ENCODE measurements around the gene CACNA1E.

CACNA1E gene

GRCh38 chr1:181483285-181484195 lies at the start of gene CACNA1E:
TSS of gene CACNA1E (plus strand) at chr1:181483517. CDS start at chr1:181483745, 228 bp downstream.
- DNase-seq, result peak; percentile 30

- DNase-seq, result no peak
Observed at GRCh38 chr1:181433931-181434330, 49.4 kb upstream of the CACNA1E start.

GRCh38 chr1:181438013-181438412 lies 45.3 kb upstream of the CACNA1E start:
- DNase-seq, result no peak

- no peak for DNase-seq
Observed at GRCh38 chr1:181440510-181440909, 42.8 kb upstream of the CACNA1E start.

- DNase-seq, result no peak
Observed at GRCh38 chr1:181442181-181442525, 41.2 kb upstream of the CACNA1E start.

- DNase-seq, result no peak
Observed at GRCh38 chr1:181443231-181443853, 40.0 kb upstream of the CACNA1E start.

GRCh38 chr1:181445436-181445835 lies 37.9 kb upstream of the CACNA1E start:
- DNase-seq, result no peak

GRCh38 chr1:181448461-181448860 lies 34.9 kb upstream of the CACNA1E start:
- no peak for DNase-seq

GRCh38 chr1:181451661-181452230 lies 31.6 kb upstream of the CACNA1E start:
- DNase-seq, result no peak

GRCh38 chr1:181452746-181453145 lies 30.6 kb upstream of the CACNA1E start:
- no peak for DNase-seq

GRCh38 chr1:181453541-181454201 lies 29.6 kb upstream of the CACNA1E start:
- no peak for DNase-seq

GRCh38 chr1:181456551-181456950 lies 26.8 kb upstream of the CACNA1E start:
- no peak for DNase-seq

GRCh38 chr1:181458419-181458818 lies 24.9 kb upstream of the CACNA1E start:
- DNase-seq, result no peak

GRCh38 chr1:181459067-181459466 lies 24.2 kb upstream of the CACNA1E start:
- DNase-seq, result no peak

GRCh38 chr1:181469829-181470228 lies 13.5 kb upstream of the CACNA1E start:
- DNase-seq, result no peak

- DNase-seq, result no peak
Observed at GRCh38 chr1:181475580-181475979, 7.7 kb upstream of the CACNA1E start.

GRCh38 chr1:181476581-181476980 lies 6.7 kb upstream of the CACNA1E start:
- DNase-seq, result no peak

GRCh38 chr1:181478306-181478705 lies 5.0 kb upstream of the CACNA1E start:
- DNase-seq, result no peak

GRCh38 chr1:181479137-181479745 lies 4.1 kb upstream of the CACNA1E start:
- DNase-seq, result peak; percentile 75

- DNase-seq, result no peak
Observed at GRCh38 chr1:181482001-181482430, 1.3 kb upstream of the CACNA1E start.

- peak; percentile 14 for DNase-seq
Observed at GRCh38 chr1:181482521-181483284, 614 bp upstream of the CACNA1E start.

- DNase-seq, result no peak
Observed at GRCh38 chr1:181484821-181485220, 1.5 kb downstream of the CACNA1E start.

Data from NCI-H1105 treated with DMSO at 0.1 percent for 48 hours (cell line).